NCI-H510A (cell line): ENCODE results near the gene LRMDA.

Source experiments
- DNase-seq: peaks from one replicate; lab custom pipeline; 2025; lab: John Stamatoyannopoulos, UW

Gene LRMDA

GRCh38 chr10:76209135-76209534 is 777.7 kb downstream of the LRMDA start:
- no peak for DNase-seq

GRCh38 chr10:76210211-76210610 is 778.8 kb downstream of the LRMDA start:
- DNase-seq, result no peak

DNA sequence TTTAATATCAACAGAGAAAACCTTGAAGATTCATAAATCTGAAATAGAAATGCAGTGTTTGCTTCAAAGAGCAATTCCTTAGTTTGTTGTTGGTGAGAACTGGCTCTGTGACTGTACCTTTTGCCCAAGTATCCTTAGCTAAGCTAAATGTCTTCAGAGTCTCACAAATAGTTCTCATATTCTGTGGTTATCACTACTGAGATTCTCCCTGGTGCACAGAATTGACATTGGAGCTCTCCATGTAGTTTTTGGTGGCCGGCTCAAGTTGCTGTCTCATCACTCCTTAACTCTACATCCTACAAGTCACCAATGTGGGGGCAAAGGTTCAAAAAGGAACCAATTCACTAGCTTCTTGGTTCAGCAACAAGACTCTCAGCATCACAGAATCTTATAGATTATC is 780.3 kb downstream of the LRMDA start:
- no peak for DNase-seq

- DNase-seq, result no peak
Observed at GRCh38 chr10:76213876-76214275, 782.5 kb downstream of the LRMDA start.

DNA sequence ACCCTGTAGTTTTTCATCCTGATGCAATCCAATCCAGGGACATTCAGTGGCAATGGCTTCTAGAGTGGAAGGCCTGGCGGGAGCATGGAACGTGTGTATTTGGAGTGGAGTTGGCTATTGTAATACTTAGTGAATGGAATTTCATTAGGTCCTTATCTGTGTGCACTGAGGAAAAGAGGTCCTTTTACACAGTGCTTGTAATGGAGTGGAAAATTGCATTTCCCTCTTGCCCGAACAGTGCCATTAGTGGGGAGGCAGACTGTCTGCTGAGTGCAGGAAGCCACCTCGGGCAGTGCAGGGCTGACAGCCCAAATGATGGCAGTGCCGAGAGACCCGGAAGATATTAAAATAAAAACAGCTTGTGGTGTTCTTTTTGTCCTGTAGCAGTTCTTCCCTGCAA is 786.6 kb downstream of the LRMDA start:
- DNase-seq, result no peak

DNA sequence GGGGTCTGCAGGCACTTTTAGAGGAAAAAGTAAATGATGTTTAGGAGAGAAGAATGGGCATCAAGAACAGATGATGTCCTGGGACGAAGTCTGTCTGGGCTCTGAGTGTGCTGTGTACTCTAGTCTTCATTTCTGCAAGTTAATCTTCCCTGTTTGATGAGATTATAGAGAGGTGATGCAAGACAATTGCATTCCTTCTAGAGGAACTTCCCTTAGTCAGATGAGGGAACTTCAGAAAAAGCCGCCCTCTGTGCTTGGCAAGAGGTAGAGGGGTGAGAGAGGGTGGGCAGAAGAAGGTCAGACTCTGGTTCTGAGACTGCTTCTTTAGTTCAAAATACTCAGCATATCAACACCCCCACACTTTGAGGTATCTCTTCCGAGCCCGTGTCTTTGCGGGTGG is 797.9 kb downstream of the LRMDA start:
- DNase-seq, result no peak

DNA sequence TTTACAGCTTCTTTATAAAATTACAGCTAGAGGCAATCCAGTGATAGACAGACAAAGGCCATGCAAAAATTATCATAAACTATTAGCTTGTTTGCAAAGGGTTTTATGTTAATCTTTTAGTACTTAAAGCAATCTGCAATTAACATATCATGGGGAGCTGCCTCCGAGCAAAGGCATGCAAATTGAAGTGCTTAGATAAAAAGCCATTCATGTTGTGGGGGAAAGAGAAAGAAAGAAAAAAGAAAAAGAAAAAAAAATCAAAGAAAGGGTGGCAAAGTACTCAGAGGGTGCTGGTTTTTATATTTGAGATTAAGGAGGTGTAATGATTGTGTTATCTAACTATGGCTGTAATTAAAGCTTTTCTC is 799.5 kb downstream of the LRMDA start:
- no peak for DNase-seq

GRCh38 chr10:76231286-76231934 is 800.0 kb downstream of the LRMDA start:
- no peak for DNase-seq

DNA sequence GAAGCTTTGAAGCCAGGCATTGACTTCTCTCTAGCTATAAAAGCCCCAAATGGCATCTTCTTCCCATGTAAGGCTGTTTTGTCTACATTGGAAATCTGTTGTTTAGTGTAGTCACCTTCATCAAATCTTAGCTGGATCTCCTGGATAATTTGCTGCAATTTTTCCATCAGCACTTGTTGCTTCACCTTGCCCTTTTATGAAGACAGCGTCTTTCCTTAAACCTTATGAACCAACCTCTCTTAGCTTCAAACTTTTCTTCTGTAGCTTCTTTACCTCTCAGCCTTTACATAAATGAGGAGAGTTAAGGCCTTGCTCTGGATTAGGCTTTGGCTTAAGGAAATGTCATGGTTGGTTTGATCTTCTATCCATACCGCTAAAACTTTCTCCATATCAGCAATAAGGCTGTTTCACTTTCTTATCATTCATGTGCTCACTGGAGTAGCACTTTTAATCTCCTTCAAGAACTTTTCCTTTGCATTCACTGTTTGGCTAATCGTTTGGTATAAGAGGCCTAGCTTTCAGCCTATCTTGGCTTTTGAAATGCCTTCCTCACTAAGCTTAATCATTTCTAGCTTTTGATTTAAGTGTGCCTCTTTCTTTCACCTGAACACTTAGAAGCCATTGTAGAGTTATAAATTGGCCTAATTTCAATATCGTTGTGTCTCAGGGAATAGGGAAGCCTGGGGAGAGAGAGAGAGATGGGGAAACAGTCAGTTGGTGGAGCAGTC is 803.2 kb downstream of the LRMDA start:
- DNase-seq, result no peak

GRCh38 chr10:76236356-76236755 is 804.9 kb downstream of the LRMDA start:
- DNase-seq, result no peak

GRCh38 chr10:76242956-76243355 is 811.5 kb downstream of the LRMDA start:
- no peak for DNase-seq

- DNase-seq, result no peak
Observed at GRCh38 chr10:76244061-76244686, 812.8 kb downstream of the LRMDA start.

DNA sequence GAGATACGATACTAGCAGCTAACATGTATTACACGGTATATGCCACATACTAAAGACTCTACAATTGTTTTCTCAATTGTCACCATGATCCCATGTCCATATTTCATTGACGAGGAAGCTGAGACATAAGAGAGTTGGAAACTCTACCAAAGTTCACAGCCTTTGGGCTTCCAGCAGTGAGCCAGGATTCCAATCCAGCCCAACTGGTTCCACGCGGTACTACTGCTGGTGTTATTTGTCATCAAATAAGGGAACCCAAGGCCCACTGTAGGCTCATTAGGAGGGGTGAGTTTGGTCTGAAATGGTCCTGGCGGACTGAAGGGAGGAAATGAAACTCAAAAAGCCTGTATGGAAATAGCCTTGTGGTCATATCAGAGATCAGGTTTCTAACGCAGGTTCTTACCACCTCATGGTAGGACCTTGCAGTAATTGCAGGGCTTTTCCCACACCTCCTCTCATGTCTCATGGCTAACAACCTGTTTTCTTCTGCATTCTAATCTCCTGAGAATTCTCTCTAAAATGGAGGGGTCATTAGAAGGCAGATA is 814.6 kb downstream of the LRMDA start:
- DNase-seq, result no peak

DNA sequence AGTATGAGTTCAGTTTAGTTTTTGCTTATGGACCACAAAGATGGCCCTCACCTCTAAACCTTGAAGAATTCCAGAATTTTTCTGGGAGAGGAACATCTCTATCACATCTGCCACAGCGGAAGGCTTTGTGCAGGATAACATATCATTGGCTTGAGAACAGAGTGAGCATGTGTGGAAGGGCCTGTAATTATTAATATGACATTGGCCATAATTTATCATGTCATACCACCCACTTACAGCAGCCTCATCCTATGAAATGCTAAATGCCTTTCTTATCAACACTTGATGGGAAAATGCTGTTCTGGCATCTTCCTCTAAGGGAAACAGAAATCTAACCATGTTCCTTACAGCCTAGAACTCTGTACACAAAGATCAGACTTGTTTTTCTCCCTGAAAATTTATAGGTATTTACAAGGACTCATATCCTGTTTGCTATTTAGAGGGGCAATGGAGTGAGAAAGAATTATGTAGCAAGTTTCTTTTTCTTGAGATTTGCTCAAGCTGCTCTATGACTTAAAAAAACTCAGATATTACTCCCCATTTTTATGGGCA is 817.3 kb downstream of the LRMDA start:
- DNase-seq, result no peak

GRCh38 chr10:76251841-76252671 is 820.6 kb downstream of the LRMDA start:
- no peak for DNase-seq

- no peak for DNase-seq
Observed at GRCh38 chr10:76252733-76253132, 821.3 kb downstream of the LRMDA start.

DNA sequence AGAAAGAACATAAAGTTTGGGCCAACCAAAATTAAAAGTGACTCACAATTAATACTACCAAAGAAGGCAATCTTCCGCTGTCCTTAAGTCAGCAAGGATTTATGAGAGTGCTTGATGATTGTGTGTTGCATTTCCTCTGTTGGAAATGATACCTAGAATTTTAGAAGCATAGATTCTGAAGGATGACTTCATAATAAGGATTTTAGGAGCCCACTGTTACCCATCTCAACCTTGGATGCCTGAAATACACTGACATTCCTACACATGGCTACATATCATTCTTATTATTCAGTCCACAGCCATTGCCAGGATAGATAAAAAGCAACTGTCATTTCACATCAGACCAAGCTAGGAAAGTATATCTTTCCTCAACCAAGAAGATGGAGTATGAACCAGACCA is 823.8 kb downstream of the LRMDA start:
- DNase-seq, result no peak

DNA sequence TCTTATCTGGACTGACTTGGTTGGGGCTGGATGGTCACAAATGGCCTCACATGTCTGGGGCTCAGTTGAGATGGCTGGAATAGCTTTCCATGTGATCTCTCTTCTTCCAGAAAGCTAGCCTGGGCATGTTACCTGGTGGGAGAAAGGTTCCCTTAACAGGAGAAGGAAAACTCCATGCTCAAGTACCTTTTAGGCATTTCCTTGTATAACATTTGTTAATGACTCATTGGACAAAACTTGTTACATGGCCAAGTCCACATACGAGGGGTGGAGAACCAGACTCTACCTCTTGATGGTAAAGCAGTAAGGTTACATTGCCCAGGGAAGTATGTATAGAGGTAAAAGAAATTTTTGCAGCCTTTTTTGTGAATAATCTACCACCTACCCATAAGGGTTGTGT is 826.4 kb downstream of the LRMDA start:
- no peak for DNase-seq

DNA sequence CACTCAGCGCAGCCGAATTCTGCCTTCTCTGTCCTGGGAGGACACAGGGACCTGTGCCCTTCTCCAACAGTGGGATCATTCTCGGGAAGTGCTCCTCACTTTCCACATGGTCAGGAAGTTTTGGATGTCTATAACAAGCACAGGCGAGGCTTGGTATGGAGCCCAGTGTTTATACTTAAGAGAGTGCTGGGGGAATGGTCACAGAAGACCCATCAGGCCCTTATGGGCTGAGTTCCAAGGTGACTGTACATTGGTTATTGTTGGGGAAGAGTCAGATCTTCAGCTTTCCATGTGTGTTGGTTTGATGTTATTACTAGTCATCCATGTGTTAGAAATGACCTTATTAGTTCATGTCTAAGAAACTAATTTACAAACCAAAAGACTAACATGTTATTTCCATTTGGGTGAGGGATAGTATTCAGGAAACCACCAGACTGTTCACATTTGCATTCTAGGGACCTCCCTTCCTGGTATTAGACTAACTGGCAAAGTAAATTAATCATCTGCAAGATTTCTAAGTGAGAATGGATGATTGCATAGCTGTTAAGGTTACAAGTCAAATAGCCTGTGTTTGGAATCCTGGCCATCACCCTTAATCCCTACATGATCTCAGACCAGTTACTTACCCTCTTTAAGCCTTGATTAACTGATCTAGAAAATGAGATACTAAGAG is 834.2 kb downstream of the LRMDA start:
- no peak for DNase-seq

DNA sequence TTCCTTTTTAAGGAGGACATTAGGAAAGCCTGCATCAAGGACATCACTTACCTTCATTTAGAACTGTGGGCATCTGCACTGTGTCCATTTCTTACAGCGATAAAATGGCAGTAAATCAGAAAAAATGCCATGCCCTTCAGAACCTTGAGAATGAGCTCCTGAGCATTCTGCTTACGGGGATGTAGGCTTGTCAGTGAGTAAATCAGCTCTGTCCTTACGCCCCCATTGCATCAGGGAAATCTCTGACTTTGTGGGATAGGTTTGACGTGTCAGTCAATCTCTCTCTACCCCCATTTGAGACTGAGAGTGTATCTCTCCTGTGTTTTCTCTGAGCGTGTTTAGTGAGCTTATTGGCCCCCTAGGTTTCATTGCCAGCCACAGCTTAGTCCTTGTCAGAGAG is 837.1 kb downstream of the LRMDA start:
- no peak for DNase-seq

- DNase-seq, result no peak
Observed at GRCh38 chr10:76268954-76269353, 837.5 kb downstream of the LRMDA start.
